ENCODE measurements around the gene CMKLR1.

The CMKLR1 gene

DNA sequence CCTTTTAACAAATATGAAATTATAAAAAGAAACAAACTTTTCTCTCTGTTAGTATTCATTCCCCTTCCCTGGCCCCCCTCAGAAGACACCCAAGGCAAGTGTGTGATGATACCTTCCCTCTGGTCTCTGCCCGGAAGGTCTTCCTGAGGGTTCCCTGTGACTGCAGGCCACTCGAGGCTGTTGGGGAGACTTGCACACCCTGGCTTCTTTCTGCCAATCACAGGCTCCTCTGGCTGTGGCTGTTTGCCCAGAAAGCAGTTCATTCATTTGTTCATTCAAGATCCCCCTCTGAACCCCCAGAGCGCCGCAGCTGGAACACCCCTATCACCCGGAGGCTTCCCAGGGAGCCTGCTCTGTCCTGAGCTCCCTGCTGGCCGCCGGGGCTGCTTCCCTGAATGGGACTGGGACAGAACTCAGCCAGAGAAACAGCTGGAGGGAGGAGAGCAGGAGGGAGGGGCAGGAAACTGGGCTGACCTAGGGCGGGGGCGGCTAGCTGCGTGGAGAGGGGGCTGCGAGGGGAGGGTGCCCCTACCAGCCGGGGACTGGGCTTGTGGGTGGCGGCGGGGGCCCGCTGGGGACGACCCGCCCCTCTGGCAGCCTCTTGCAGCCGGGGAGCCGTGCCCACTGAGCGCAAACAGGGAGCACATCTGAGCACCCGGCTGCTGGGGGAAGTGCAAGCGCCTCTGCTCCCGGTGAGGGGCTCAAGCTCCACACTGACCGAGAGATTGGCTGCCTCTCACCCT lies at the start of gene CMKLR1:
TSS of gene CMKLR1 (minus strand) at position 397 of the 743 bp plus-strand sequence. CDS start 45,720 bp downstream, outside the sequence.
- DNase-seq (ENCODE audit: low read depth in 2 of 2, low spot score in 1 of 2), result no peak

- DNase-seq (ENCODE audit: low read depth in 2 of 2, low spot score in 1 of 2), result no peak
Observed at GRCh38 chr12:108387771-108388170, 48.7 kb upstream of the CMKLR1 start.

GRCh38 chr12:108386709-108387360 lies 47.7 kb upstream of the CMKLR1 start:
- DNase-seq (ENCODE audit: low read depth in 2 of 2, low spot score in 1 of 2), result no peak

- DNase-seq (ENCODE audit: low read depth in 2 of 2, low spot score in 1 of 2), result no peak
Observed at GRCh38 chr12:108382437-108382801, 43.3 kb upstream of the CMKLR1 start.

DNA sequence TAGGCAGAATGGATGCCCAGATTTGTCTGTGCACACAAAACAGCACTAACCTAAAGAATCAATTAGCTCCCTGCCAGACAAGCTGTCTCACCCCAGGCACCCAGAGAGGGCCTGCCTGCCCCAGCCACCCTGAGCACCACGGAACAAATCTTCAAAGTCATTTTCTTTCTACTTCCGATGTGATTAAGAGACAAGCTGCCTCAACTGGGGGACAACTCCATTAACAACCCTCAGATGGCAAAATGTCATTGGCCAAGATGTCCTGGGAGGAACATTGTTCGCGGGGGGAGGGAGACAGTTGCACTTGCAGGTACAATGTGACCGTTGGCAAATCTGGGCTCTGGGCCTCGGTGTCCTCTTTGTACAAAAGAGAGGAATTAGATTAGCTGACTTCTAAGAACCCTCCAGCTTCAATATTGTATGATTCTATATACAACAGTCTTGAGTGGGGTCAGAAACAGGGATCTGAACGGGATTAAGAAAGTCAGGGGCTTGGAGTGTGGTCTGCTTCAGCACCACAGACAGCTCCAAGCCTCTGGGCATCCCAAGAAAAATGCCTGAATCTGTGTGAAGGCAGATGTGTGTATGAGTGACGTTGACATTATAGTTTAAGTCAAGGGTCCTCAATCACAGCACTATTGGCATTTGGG lies 42.8 kb upstream of the CMKLR1 start:
- no peak for DNase-seq (ENCODE audit: low read depth in 2 of 2, low spot score in 1 of 2)

DNA sequence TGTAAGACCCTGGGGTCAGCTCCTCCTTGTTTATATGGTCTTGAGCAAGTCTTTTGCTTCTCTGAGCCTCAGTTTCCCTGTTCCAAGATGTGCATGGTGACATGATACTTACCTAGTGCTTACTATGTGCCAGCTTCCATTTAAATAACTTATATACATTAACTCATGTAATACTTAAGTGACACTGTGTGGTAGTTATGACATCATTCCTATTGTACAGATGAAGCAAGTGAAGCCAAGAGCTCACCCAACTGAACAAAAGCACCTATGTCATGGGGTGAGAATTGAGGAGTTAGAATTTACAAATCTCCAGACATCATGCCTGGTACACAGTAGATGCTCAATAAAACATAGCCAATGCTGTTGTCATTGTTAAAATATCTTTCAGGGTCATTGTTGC lies 41.3 kb upstream of the CMKLR1 start:
- no peak for DNase-seq (ENCODE audit: low read depth in 2 of 2, low spot score in 1 of 2)

- no peak for DNase-seq (ENCODE audit: low read depth in 2 of 2, low spot score in 1 of 2)
Observed at GRCh38 chr12:108379823-108380222, 40.7 kb upstream of the CMKLR1 start.

- DNase-seq (ENCODE audit: low read depth in 2 of 2, low spot score in 1 of 2), result no peak
Observed at GRCh38 chr12:108378926-108379325, 39.8 kb upstream of the CMKLR1 start.

DNA sequence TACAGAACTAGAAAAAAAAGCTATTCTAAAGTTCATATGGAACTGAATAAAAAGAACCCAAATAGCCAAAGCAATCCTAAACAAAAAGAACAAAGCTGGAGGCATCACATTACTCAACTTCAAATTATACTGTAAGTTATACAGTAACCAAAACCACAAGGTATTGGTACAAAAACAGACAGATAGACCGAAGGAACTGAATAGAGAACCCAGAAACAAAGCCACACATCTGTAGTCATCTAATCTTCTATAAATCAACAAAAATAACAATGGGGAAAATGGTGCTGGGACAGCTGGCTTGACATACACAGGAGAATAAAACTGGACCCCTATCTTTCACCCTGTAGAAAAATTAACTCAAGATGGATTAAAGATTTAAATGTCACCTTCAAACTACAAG lies 38.1 kb upstream of the CMKLR1 start:
- DNase-seq (ENCODE audit: low read depth in 2 of 2, low spot score in 1 of 2), result no peak

DNA sequence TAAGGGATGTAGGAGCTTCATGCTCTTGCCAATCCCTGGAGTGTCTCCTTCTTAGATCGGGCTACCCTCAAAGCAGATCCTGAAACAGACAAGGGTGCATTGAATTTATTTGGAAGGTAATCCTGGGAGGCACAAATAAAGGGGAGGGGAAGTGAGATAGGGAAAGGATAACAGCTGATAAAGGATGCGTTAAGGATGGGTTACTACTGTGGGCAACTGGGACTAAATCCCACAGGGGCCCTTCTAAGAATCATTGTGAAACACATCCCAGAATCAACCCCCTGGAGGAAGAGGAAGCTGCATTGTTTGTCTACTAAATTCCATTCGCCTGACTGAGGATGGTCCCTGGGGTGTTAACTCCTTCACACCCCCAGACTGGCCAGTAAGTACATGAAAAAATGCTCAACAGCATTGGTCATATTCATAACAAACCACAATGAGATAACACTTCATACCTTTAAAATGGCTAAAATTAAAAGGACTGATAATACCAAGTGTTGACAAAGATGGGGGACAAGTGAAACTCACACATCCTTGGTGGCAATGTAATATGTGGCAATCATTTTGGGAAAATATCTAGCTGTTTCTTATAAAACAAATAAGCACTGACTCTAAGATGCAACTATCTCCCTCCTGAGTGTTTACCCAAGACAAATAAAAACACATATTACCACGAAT lies 37.0 kb upstream of the CMKLR1 start:
- no peak for DNase-seq (ENCODE audit: low read depth in 2 of 2, low spot score in 1 of 2)

GRCh38 chr12:108374596-108375320 lies 35.6 kb upstream of the CMKLR1 start:
- no peak for DNase-seq (ENCODE audit: low read depth in 2 of 2, low spot score in 1 of 2)

GRCh38 chr12:108373111-108373510 lies 34.0 kb upstream of the CMKLR1 start:
- no peak for DNase-seq (ENCODE audit: low read depth in 2 of 2, low spot score in 1 of 2)

DNA sequence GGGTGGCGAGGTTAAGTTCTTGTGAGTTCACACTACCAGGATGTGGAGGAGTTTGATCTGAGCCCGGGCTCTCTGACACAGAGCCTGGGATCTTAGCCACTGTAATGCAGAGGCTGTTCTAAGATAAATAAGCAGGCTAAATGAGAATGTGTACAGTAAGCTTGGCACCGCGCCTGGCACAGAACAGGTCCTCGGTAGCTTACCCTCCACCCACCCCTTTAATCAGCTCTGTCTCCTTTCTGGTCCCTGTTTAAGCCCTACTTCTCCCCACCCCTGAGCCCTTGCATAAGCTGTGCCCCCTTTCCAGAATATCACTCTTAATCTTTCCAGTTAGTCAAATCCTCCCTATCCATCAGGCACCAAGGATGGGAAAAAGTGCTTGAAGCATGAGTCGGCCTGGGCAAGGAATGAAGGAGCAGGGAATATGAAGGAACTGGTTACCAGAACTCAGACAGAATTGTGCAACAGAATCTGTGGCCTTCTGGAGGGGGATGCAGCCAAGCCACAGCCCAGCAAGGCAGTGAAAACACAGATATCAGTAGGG lies 32.8 kb upstream of the CMKLR1 start:
- no peak for DNase-seq (ENCODE audit: low read depth in 2 of 2, low spot score in 1 of 2)

DNA sequence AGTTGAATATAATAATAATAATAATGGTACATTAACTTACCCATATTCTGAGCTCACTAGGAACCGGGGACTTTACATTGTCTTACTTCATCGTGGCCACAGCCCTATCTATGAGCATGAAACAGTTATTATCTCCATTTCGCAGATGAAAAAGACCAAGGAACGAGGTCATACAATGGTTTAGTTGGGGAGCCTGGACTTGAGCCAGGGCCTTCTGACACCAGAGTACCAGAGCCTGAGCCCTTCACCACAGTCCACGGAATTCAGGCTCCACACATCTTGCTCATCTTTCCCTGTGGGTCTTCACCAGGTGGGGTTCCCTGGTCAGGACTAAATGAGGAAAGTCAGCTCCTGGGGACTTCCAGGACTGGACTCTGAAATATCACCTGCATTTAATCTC lies 31.3 kb upstream of the CMKLR1 start:
- DNase-seq (ENCODE audit: low read depth in 2 of 2, low spot score in 1 of 2), result no peak

- no peak for DNase-seq (ENCODE audit: low read depth in 2 of 2, low spot score in 1 of 2)
Observed at GRCh38 chr12:108369736-108370396, 30.8 kb upstream of the CMKLR1 start.

- no peak for DNase-seq (ENCODE audit: low read depth in 2 of 2, low spot score in 1 of 2)
Observed at GRCh38 chr12:108368089-108368488, 29.0 kb upstream of the CMKLR1 start.

DNA sequence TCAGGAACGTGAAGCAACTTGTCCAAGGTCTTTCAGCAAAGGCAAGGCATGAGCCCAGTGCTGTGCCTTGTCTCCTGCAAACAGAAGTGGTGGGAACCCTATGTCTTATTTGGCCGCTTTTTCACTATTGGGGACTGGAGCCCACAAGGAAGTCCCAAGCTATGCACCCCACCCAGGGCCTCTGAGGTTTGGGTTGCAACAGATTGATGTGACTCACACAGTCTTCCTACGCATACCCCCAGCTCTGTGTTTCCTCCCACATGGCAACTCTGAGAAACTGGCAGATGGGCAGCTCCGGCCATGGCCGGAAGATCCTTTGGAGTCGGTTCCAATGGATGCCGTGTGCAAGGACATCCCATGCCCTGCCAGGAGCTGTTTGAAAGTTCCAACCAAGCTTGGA lies 28.3 kb upstream of the CMKLR1 start:
- no peak for DNase-seq (ENCODE audit: low read depth in 2 of 2, low spot score in 1 of 2)

GRCh38 chr12:108365324-108365723 lies 26.2 kb upstream of the CMKLR1 start:
- DNase-seq (ENCODE audit: low read depth in 2 of 2, low spot score in 1 of 2), result no peak

- DNase-seq (ENCODE audit: low read depth in 2 of 2, low spot score in 1 of 2), result no peak
Observed at GRCh38 chr12:108364879-108365278, 25.8 kb upstream of the CMKLR1 start.

DNA sequence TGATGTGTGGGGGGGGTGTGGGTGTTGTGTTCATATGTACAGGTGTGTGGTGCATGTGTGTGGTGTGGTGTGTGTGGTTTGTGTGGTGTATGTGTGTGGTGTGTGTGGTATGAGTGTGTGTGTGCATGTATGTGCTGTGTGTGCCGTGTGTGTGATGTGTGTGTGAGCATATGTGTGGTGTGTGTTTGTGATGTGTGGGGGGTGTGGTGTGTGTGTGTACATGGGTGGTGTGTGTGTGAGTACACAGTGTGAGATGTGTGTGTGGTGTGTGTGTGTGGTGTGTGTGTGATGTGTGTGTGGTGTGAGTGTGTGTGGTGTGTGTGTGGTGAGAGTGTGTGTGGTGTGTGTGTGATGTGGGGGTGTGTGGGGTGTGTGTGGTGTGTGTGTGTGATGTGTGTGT lies 24.5 kb upstream of the CMKLR1 start:
- DNase-seq (ENCODE audit: low read depth in 2 of 2, low spot score in 1 of 2), result no peak

All from stimulated activated CD8-positive, alpha-beta memory T cell treated with anti-CD3 and anti-CD28 coated beads, Interleukin-4, amount 100 ng/mL, for 4 hours (primary cell).